Head of caudate nucleus (tissue), 42 donors: ENCODE measurements around the gene KRT28.

Source experiments
- DNase-seq, 42 donors: peaks; one replicate each; pipeline versions ENCODE4 v3.0.0 to v3.0.0-alpha.2; 2020 to 2021; ENCODE audit warnings: mixed read lengths in 7 of 42
- intact Hi-C: fragments of 100-400 bp; cut with DNase I; formaldehyde crosslinking; loops from one replicate; pipeline ENCODE4 v1.15.0; 2022

The KRT28 gene

GRCh38 chr17:40799859-40800258 is at the start of gene KRT28:
KRT28 (minus strand) TSS chr17:40799959; CDS start chr17:40799893, 66 bp downstream.
- intact Hi-C loops: no loop called here

DNA sequence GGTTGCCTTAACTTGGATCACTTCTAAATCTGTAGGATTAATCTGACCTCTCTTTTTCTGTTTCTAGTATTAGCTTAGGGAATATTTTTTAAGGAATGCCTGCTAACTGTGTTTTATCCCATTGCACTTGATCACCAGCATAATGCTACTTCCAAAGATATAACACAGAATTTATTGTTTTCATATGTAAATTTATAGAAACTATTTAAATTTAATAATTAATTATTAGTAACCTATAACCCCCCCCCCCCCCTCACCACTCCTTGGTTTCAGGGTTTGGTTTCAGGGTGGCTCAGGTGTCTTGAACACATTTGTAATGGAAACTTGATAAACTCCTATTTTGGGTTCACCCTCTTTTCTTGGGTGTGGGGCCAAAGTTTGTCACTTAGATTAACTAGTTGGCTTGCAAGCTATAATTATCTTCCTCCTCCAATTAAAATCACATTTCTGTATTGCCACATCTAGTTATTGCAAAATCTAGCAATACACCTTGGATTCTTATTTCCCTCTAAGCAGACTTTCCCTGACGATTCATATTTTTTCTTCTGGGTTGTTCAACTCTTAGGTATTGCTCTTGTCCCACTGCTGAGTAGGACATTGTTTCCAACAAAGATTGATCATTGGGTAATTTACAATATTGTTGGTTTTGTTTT is 49.0 kb upstream of the KRT28 start:
- no peak for DNase-seq
- intact Hi-C loops: no loop called here

More at GRCh38 chr17:40799859-40800258, at the start of gene KRT28:
- DNase-seq: no peak

DNA sequence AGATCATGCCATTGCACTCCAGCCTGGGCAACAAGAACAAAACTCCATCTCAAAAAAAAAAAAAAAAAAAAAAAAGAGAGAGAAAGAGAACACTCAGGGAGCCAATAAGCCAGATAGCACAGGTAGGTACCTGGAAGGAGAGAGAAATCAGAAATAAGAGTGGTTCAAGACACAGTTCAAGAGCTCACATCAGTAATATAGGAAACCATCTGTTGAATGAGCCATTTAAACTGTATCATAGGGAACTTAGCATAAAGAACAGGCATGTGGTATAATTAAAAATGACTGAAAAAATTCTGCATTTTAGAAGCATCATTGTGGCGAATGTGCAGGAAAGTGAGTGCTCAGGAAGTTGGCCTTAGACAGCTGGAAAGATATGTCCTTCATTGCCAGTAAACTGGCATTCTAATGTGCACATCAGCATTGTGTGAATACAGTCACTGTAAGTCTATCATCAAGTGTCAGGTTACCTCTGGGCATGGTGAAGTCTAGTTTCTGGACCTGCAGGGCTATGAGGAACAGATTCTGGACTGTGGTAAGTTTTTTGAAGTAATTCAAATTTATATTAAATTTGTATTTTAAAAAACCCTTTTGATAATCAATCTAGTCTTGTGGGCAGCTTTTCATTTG is 46.9 kb upstream of the KRT28 start:
- no peak for DNase-seq

DNA sequence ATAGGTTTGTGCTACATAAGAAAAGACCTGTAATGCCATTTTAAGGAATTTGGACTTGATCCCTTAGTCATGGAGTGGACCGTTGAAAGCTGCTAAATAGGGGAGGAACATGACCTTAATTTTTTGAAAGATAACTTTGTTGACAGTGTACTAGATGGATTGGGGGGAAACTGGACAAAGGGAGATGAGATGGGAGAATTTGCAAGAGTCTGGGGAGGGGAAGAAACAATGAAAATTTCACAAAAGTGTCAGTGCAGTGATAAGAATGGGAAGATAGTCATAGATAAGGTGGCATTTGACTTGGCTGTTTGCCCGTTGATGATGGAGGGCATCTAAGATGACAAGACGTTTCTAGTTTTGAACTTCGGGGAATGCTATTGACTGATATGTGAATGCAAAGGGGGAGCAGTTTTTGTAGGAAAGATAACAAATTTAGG is 44.9 kb upstream of the KRT28 start:
- intact Hi-C loops: no loop called here
- DNase-seq: no peak

More for the DNA sequence above, 46.9 kb upstream of the KRT28 start:
- intact Hi-C loops: no loop called here

- intact Hi-C loops: no loop called here
- DNase-seq: peak in 1 of 42 donors; percentile 11
Measured at GRCh38 chr17:40843242-40843641, 43.5 kb upstream of the KRT28 start.

GRCh38 chr17:40841246-40841645 is 41.5 kb upstream of the KRT28 start:
- intact Hi-C loops: no loop called here
- DNase-seq: no peak

- intact Hi-C loops: no loop called here
- DNase-seq: no peak
Measured at GRCh38 chr17:40839194-40839593, 39.4 kb upstream of the KRT28 start.

- intact Hi-C loops: no loop called here
- DNase-seq: no peak
Measured at GRCh38 chr17:40836020-40836419, 36.3 kb upstream of the KRT28 start.

- intact Hi-C loops: no loop called here
- DNase-seq: no peak
Measured at GRCh38 chr17:40833882-40834281, 34.1 kb upstream of the KRT28 start.

DNA sequence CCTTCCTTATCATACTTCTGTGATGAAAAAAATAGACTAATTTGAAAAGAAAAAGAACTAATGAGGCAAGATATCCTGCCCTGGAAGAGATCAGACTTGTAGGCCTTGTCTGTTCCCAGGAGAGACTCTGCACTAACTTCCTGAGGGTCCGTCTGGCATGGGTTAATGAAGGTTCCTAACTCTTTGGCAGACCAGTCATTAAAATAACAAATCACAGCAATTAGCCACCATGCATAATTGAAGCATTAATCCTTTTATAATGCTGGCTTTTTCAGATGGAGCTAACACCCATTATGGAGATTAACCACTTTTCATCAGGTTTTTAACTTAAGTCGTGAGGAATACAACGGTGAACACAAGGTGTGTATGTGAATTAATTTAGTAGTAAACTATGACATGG is 33.1 kb upstream of the KRT28 start:
- DNase-seq: no peak
- intact Hi-C loops: no loop called here

DNA sequence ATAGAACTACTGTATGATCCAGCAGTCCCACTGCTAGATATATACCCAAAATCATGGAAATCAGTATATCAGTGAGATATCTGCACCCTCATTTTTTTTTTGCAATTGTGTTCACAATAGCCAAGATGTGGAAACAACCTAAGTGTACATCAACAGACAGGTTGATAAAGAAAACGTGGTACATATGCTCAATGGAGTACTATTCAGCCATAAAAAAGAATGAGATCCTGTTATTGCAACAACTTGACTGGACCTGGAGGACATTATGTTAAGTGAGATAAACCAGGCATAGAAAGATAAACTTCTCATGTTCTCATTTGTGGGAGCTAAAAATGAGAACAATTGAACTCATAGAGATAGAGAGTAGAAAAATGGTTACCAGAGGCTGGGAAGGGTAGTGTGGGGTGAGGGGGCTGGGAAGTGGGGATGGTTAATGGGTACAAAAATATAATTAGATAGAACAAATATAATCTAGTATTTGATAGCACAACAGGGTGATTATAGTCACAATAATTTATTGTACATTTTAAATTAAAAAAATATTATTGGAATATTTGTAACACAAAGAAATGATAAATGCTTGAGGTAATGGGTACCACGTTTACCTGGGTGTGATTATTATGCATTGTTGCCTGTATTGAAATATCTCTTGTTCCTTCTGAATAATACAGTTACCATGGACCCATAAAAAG is 30.5 kb upstream of the KRT28 start:
- no peak for DNase-seq
- intact Hi-C loops: no loop called here

DNA sequence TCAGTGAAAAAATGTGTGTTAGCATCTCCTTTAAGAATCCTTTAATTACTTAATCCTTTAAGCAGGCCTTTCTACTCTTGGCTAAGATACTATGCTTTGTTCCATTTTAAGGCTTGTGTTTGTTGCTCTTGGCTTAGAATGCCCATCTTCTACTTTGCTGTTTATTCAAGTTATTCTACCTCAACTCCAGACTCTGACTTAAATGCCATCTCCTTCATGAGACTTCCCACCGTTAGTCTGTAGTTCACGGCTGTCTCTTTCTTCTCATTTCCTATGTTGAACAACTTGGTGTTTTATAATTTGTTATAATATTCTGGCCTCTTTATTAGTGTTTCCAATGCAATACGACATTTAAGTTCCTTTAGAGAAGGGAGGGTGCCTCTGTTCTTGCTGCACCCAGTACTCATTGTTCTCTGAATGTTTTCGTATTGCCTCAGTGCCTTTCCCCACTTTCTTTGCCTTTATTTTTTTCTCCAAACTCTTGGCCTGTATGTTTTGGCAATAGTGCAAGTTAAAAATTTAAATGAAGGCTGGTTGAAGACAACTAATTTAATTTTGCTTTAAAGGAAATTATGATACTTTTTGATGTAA is 28.8 kb upstream of the KRT28 start:
- intact Hi-C loops: no loop called here
- DNase-seq: no peak

- intact Hi-C loops: no loop called here
Measured at GRCh38 chr17:40827746-40828453, 28.1 kb upstream of the KRT28 start.

GRCh38 chr17:40825599-40825998 is 25.8 kb upstream of the KRT28 start:
- intact Hi-C loops: no loop called here
- no peak for DNase-seq

More at GRCh38 chr17:40827746-40828453, 28.1 kb upstream of the KRT28 start:
- no peak for DNase-seq

GRCh38 chr17:40824015-40824832 is 24.5 kb upstream of the KRT28 start:
- intact Hi-C loops: no loop called here
- no peak for DNase-seq

DNA sequence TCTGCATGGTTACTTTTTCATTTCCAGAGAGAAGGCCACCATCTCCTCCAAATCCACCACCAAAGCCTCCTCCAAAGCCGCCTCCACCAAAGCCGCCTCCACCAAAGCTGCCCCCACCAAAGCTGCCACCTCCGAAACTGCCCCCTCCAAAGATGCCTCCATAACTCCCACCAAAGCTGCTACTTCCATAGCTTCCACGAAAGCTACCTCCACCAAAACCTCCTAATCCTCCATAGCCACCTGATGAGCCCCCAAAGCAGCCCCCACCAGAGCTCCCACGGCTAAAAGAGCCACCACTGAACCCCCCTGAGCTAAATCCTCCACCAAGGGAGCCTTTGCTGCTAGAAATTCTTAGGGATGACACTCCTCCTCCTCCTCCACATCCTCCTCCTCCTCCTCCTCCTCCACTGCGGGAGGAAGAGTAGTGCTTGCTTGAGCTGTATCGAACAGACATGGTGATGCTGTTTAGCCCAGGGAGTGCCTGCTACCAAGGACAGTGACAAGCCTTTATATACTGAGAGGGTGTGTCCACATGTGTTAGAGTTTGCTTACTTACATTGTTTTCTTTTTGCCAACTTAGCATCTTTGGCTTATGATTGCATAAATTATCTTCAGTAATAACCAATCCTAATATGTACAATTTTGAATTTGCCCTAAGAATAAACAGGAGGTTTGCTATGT is 22.5 kb upstream of the KRT28 start, which contains the start of gene KRT10:
Gene KRT10, minus strand, starts transcription at position 483 of the 681 bp plus-strand sequence. Its CDS starts 29 bp downstream, at position 454.
- no peak for DNase-seq
- intact Hi-C loops: no loop called here

DNA sequence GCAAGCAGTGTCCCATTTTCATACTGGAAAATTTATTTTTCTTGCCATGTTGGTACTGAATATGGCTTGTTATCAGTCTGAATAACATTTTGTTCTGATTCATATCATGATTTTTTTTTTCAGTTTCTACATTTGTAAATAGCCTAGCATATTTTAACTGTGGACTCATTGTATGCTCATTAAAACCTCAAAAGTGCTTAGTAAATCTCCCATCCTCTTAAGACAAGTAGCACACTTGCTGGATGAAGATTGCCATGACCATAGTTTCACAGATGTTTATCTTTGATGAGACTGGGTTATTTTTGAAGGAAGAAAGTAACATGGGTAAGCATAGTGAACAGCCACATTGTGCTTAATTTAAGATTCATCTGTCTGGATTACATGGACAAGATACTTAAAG is 21.8 kb upstream of the KRT28 start:
- no peak for DNase-seq
- intact Hi-C loops: no loop called here
